Keratinocyte (primary cell): Measurements from ENCODE around the gene TRAF3. TPM values are rescaled to one million over a fixed set of nuclear protein-coding genes. Genes with fewer than 3 reads are reported as not detected.
A peak's percentile ranks its signal among the peaks of the same experiment; 100 is the strongest.

ENCODE experiments used
- DNase-seq: peaks from one replicate; pipeline ENCODE4 v3.0.0-alpha.2; 2011; ENCODE audit warnings: low read depth, missing footprints, low spot score
- FAIRE-seq: peaks from 2 replicates; lab custom pipeline; 2011; peaks lifted over from hg19 to GRCh38; lab: Jason Lieb, UNC
- H2AFZ ChIP-seq: 2 replicates; pipeline ENCODE4 v1.6.0; 2012; ENCODE audit warnings: low read length, control low read depth, inconsistent platforms; ENCODE audit not compliant: control insufficient read depth
- H3K27ac ChIP-seq: 2 replicates; pipeline ENCODE4 v1.5.1; 2011; ENCODE audit warnings: low read length; ENCODE audit not compliant: control insufficient read depth, insufficient read depth
- H3K27me3 ChIP-seq: 3 replicates; pipeline ENCODE4 v1.6.0; 2011; ENCODE audit warnings: low read length; ENCODE audit not compliant: control insufficient read depth, insufficient read depth; ENCODE audit errors: extremely low read depth
- H3K36me3 ChIP-seq, 2 experiments: 2 replicates in 1 of 2; 3 replicates in 1 of 2; pipeline ENCODE4 v1.5.1; 2011; ENCODE audit warnings: low read length in 2 of 2, mild to moderate bottlenecking in 1 of 2; ENCODE audit not compliant: control insufficient read depth in 2 of 2, insufficient read depth in 2 of 2; ENCODE audit errors: extremely low read depth in 1 of 2
- H3K4me1 ChIP-seq: 3 replicates; pipeline ENCODE4 v1.5.1; 2011; ENCODE audit warnings: low read length; ENCODE audit not compliant: control insufficient read depth, insufficient read depth; ENCODE audit errors: extremely low read depth
- H3K4me2 ChIP-seq: 3 replicates; pipeline ENCODE4 v1.6.0; 2011; ENCODE audit warnings: low read depth, low read length; ENCODE audit not compliant: control insufficient read depth, insufficient read depth; ENCODE audit errors: extremely low read depth
- H3K4me3 ChIP-seq, 3 experiments: fragments of 200-600 bp in 1 of 3; sonication (generic) in 1 of 3; 2 replicates in 2 of 3; 3 replicates in 1 of 3; pipeline ENCODE4 v1.5.1; 2011 to 2016; ENCODE audit warnings: low read length in 3 of 3, mild to moderate bottlenecking in 3 of 3, control low read depth in 2 of 3, inconsistent platforms in 1 of 3, low read depth in 1 of 3, mixed read lengths in 1 of 3, mixed run types in 1 of 3, moderate library complexity in 1 of 3; ENCODE audit not compliant: control insufficient read depth in 2 of 3, insufficient read depth in 2 of 3; ENCODE audit errors: extremely low read depth in 1 of 3
- H3K79me2 ChIP-seq: 2 replicates; pipeline ENCODE4 v1.6.0; 2012; ENCODE audit warnings: low read length; ENCODE audit not compliant: control insufficient read depth, insufficient read depth
- H3K9ac ChIP-seq: 3 replicates; pipeline ENCODE4 v1.6.0; 2011; ENCODE audit warnings: low read length; ENCODE audit not compliant: control insufficient read depth, insufficient read depth; ENCODE audit errors: extremely low read depth
- H3K9me1 ChIP-seq: 3 replicates; pipeline ENCODE4 v1.6.0; 2011; ENCODE audit warnings: low read length; ENCODE audit not compliant: control insufficient read depth, insufficient read depth; ENCODE audit errors: extremely low read depth
- H3K9me3 ChIP-seq: 2 replicates; pipeline ENCODE4 v1.5.1; 2012; ENCODE audit warnings: low read depth, low read length; ENCODE audit not compliant: control insufficient read depth
- H4K20me1 ChIP-seq: 3 replicates; pipeline ENCODE4 v1.6.0; 2011; ENCODE audit warnings: low read length; ENCODE audit not compliant: control insufficient read depth, insufficient read depth; ENCODE audit errors: extremely low read depth
- EZH2 ChIP-seq: IDR thresholded peaks from one replicate; pipeline ENCODE4 v1.6.1; 2012; ENCODE audit warnings: inconsistent platforms, mild to moderate bottlenecking, low read length, moderate library complexity
- dilution Hi-C: fragments of 300-500 bp; cut with MboI; formaldehyde crosslinking; loops from one replicate; pipeline ENCODE4 v1.7.0; 2020; ENCODE audit warnings: low sequenced_read_pairs; ENCODE audit not compliant: extremely low pct_ligation_motif_present
- polyA plus RNA-seq, 5 experiments: library from polyadenylated mRNA; depleted of rRNA in 3 of 5; stranded (reverse) in 3 of 5; stranded (forward) in 1 of 5; unstranded in 1 of 5; fragments of >200 nt; gene quantifications; 1 replicate in 1 of 5; 2 replicates in 3 of 5; 3 replicates in 1 of 5; pipeline versions ENCODE4 v1.2.1 to v1.2.3, GENCODE V29; 2011 to 2012; ENCODE audit warnings: missing spikeins in 2 of 5, low read depth in 1 of 5, low replicate concordance in 1 of 5
- TF ChIP-seq, protein P1 (sequence below), 3 experiments: IDR thresholded peaks in 1 of 3; conservative IDR thresholded peaks in 1 of 3; optimal IDR thresholded peaks in 1 of 3; 2 replicates in 2 of 3; 3 replicates in 1 of 3; pipeline versions ENCODE3 to v1.5.1; 2011; ENCODE audit warnings: low read length in 3 of 3, mild to moderate bottlenecking in 3 of 3, moderate library complexity in 2 of 3, control low read depth in 1 of 3, inconsistent platforms in 1 of 3; ENCODE audit not compliant: insufficient read depth in 2 of 3; ENCODE audit errors: extremely low read depth in 1 of 3

TRAF3 gene
- polyA plus RNA-seq, 1 donor (not counting 4 experiments of a cell fraction or from before 2014, with no cell fraction given), result 12.5 TPM

- no peak overlapping the region for H3K9ac ChIP-seq
- peaks cover 1% of the 10 kb centered on the region for H3K9me3 ChIP-seq
- no peaks in the 10 kb centered on the region for H4K20me1 ChIP-seq
- no peak for TF ChIP-seq EZH2
- TF ChIP-seq, protein P1, sequence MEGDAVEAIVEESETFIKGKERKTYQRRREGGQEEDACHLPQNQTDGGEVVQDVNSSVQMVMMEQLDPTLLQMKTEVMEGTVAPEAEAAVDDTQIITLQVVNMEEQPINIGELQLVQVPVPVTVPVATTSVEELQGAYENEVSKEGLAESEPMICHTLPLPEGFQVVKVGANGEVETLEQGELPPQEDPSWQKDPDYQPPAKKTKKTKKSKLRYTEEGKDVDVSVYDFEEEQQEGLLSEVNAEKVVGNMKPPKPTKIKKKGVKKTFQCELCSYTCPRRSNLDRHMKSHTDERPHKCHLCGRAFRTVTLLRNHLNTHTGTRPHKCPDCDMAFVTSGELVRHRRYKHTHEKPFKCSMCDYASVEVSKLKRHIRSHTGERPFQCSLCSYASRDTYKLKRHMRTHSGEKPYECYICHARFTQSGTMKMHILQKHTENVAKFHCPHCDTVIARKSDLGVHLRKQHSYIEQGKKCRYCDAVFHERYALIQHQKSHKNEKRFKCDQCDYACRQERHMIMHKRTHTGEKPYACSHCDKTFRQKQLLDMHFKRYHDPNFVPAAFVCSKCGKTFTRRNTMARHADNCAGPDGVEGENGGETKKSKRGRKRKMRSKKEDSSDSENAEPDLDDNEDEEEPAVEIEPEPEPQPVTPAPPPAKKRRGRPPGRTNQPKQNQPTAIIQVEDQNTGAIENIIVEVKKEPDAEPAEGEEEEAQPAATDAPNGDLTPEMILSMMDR (optimal IDR thresholded peaks at IDR 0.05 in 1 of 3, IDR thresholded peaks at IDR 0.05 in 1 of 3, conservative IDR thresholded peaks at IDR 0.05 in 1 of 3; ENCODE audit: extremely low read depth in 1 of 3, insufficient read depth in 2 of 3, low read length in 3 of 3), result no peak
- no peak overlapping the region for H2AFZ ChIP-seq
- dilution Hi-C loops, result no loop called here
- H3K4me3 ChIP-seq, result no peak overlapping the region
- H3K36me3 ChIP-seq, result no peaks in the 10 kb centered on the region
- DNase-seq (no peak), FAIRE-seq (no peak)
- no peaks in the 10 kb centered on the region for H3K9me1 ChIP-seq
- no peak overlapping the region for H3K27ac ChIP-seq
- no peak overlapping the region for H3K4me2 ChIP-seq
- H3K4me1 ChIP-seq, result peaks cover 4% of the 10 kb centered on the region
- no peaks in the 10 kb centered on the region for H3K79me2 ChIP-seq
- peaks cover 28% of the 10 kb centered on the region for H3K27me3 ChIP-seq
Measured at GRCh38 chr14:102920998-102921304, 143.7 kb downstream of the TRAF3 start.

GRCh38 chr14:102922490-102923200 lies 145.4 kb downstream of the TRAF3 start, which contains the start of gene AMN:
TSS of gene AMN (plus strand) at chr14:102922663. CDS start at chr14:102922689, 26 bp downstream.
- no peaks in the 10 kb centered on the region for H4K20me1 ChIP-seq
- H3K9me1 ChIP-seq, result no peaks in the 10 kb centered on the region
- dilution Hi-C loops, result no loop called here
- H3K9me3 ChIP-seq, result peaks cover 1% of the 10 kb centered on the region
- no peak within 1 kb of the TSS for H2AFZ ChIP-seq
- H3K79me2 ChIP-seq, result no peaks in the 10 kb centered on the region
- H3K27ac ChIP-seq, result no peak within 1 kb of the TSS
- H3K4me2 ChIP-seq, result peak within 1 kb of the TSS; percentile 74
- DNase-seq, result no peak
- no peaks in the 10 kb centered on the region for H3K36me3 ChIP-seq
- H3K9ac ChIP-seq, result peak within 1 kb of the TSS; percentile 33
- peaks cover 28% of the 10 kb centered on the region for H3K27me3 ChIP-seq
- H3K4me3 ChIP-seq, result peak within 1 kb of the TSS; percentile 11 to 35 (median 29)
- TF ChIP-seq, protein P1 (optimal IDR thresholded peaks at IDR 0.05 in 1 of 3, IDR thresholded peaks at IDR 0.05 in 1 of 3, conservative IDR thresholded peaks at IDR 0.05 in 1 of 3; ENCODE audit: extremely low read depth in 1 of 3, insufficient read depth in 2 of 3, low read length in 3 of 3), result no peak
- no peak for TF ChIP-seq EZH2
- H3K4me1 ChIP-seq, result peaks cover 12% of the 10 kb centered on the region
- FAIRE-seq, result no peak
